Stimulated activated naive B cell treated with anti-CD40 and anti-IgM and Interleukin-4, amounts not matched to agents 10 μg/mL and 1 μg/mL and 100 μg/mL, for 72 hours (primary cell): ENCODE measurements around the gene CLOCK.

ENCODE experiments used
- ATAC-seq, 2 donors: fragments of 150-1000 bp; cut with Tn5 transposase; replicated peaks; 2 replicates each; pipeline ENCODE4 v1.10.0; 2021; ENCODE audit warnings: moderate library complexity in 1 of 2
- DNase-seq: peaks from one replicate; pipeline ENCODE4 v3.0.0; 2021
- H3K27ac Mint-ChIP-seq: one replicate; pipeline ENCODE4 v1.8.0; 2022; ENCODE audit warnings: mild to moderate bottlenecking, mixed read lengths
- H3K27me3 Mint-ChIP-seq, 2 donors: one replicate each; pipeline ENCODE4 v1.8.0; 2022; ENCODE audit warnings: mixed read lengths in 2 of 2
- H3K36me3 Mint-ChIP-seq, 2 donors: one replicate each; pipeline ENCODE4 v1.8.0; 2022; ENCODE audit warnings: mixed read lengths in 2 of 2, mild to moderate bottlenecking in 1 of 2
- H3K4me1 Mint-ChIP-seq, 2 donors: one replicate each; pipeline ENCODE4 v1.8.0; 2022; ENCODE audit warnings: mixed read lengths in 2 of 2, mild to moderate bottlenecking in 1 of 2
- H3K4me3 Mint-ChIP-seq, 2 donors: one replicate each; pipeline ENCODE4 v1.8.0; 2022; ENCODE audit warnings: mild to moderate bottlenecking in 2 of 2, mixed read lengths in 2 of 2, moderate library complexity in 1 of 2
- H3K9me3 Mint-ChIP-seq, 2 donors: one replicate each; pipeline ENCODE4 v1.8.0; 2022; ENCODE audit warnings: mixed read lengths in 2 of 2, mild to moderate bottlenecking in 1 of 2

Gene CLOCK

GRCh38 chr4:55528491-55528890 lies 18.2 kb downstream of the CLOCK start:
- ATAC-seq (no peak), DNase-seq (no peak)
- H3K4me3 Mint-ChIP-seq = no peak overlapping the region
- H3K27ac Mint-ChIP-seq = no peak overlapping the region
- peaks cover 2 to 10% of the 10 kb centered on the region in 2 donors for H3K4me1 Mint-ChIP-seq
- H3K9me3 Mint-ChIP-seq = peaks cover 0 to 10% of the 10 kb centered on the region in 2 donors
- H3K36me3 Mint-ChIP-seq = peaks cover 23 to 30% of the 10 kb centered on the region in 2 donors
- H3K27me3 Mint-ChIP-seq = no peaks in the 10 kb centered on the region

- Mint-ChIP-seq H3K27me3 (no peaks in the 10 kb centered on the region), H3K4me3 (no peak overlapping the region), H3K27ac (no peak overlapping the region), H3K9me3 (peaks cover 3 to 4% of the 10 kb centered on the region in 2 donors), H3K36me3 (peaks cover 8 to 20% of the 10 kb centered on the region in 2 donors), H3K4me1 (peaks cover 4 to 10% of the 10 kb centered on the region in 2 donors)
- DNase-seq (no peak), ATAC-seq (no peak)
Measured at GRCh38 chr4:55524844-55525571, 21.7 kb downstream of the CLOCK start.

GRCh38 chr4:55518442-55518841 lies 28.3 kb downstream of the CLOCK start:
- Mint-ChIP-seq H3K27ac (no peak overlapping the region), H3K27me3 (no peaks in the 10 kb centered on the region), H3K4me1 (peaks cover 10 to 19% of the 10 kb centered on the region in 2 donors), H3K9me3 (peaks cover 0 to 4% of the 10 kb centered on the region in 2 donors), H3K36me3 (peaks cover 5 to 31% of the 10 kb centered on the region in 2 donors), H3K4me3 (no peak overlapping the region)
- no peak for ATAC-seq
- DNase-seq = no peak

GRCh38 chr4:55517526-55518229 lies 29.0 kb downstream of the CLOCK start:
- Mint-ChIP-seq H3K4me1 (peaks cover 10 to 17% of the 10 kb centered on the region in 2 donors), H3K4me3 (no peak overlapping the region), H3K9me3 (peaks cover 0 to 4% of the 10 kb centered on the region in 2 donors), H3K27ac (no peak overlapping the region), H3K36me3 (peaks cover 5 to 25% of the 10 kb centered on the region in 2 donors), H3K27me3 (no peaks in the 10 kb centered on the region)
- DNase-seq = no peak
- no peak for ATAC-seq

- peaks cover 0 to 2% of the 10 kb centered on the region in 2 donors for H3K9me3 Mint-ChIP-seq
- peaks cover 5 to 17% of the 10 kb centered on the region in 2 donors for H3K36me3 Mint-ChIP-seq
- no peak overlapping the region for H3K4me3 Mint-ChIP-seq
- ATAC-seq = no peak
- H3K4me1 Mint-ChIP-seq = peaks cover 15 to 41% of the 10 kb centered on the region in 2 donors
- no peaks in the 10 kb centered on the region for H3K27me3 Mint-ChIP-seq
- H3K27ac Mint-ChIP-seq = no peak overlapping the region
- DNase-seq = no peak
Measured at GRCh38 chr4:55512922-55513571, 33.7 kb downstream of the CLOCK start.

- Mint-ChIP-seq H3K36me3 (peaks cover 8 to 16% of the 10 kb centered on the region in 2 donors), H3K4me3 (no peak overlapping the region), H3K27ac (no peak overlapping the region), H3K9me3 (peaks cover 0 to 2% of the 10 kb centered on the region in 2 donors), H3K27me3 (no peaks in the 10 kb centered on the region), H3K4me1 (peaks cover 14 to 41% of the 10 kb centered on the region in 2 donors)
- no peak for DNase-seq
- ATAC-seq = no peak
Measured at GRCh38 chr4:55512077-55512476, 34.6 kb downstream of the CLOCK start.

- Mint-ChIP-seq H3K9me3 (peaks cover 0 to 2% of the 10 kb centered on the region in 2 donors), H3K36me3 (peaks cover 8 to 17% of the 10 kb centered on the region in 2 donors), H3K4me3 (peak overlapping the region in 1 of 2 donors; percentile 56), H3K4me1 (peaks cover 10 to 30% of the 10 kb centered on the region in 2 donors), H3K27ac (no peak overlapping the region), H3K27me3 (no peaks in the 10 kb centered on the region)
- DNase-seq (no peak), ATAC-seq (peak; percentile 75 to 81)
Measured at GRCh38 chr4:55510685-55511084, 36.0 kb downstream of the CLOCK start.

GRCh38 chr4:55509266-55509665 lies 37.4 kb downstream of the CLOCK start:
- H3K9me3 Mint-ChIP-seq = peaks cover 0 to 2% of the 10 kb centered on the region in 2 donors
- H3K4me3 Mint-ChIP-seq = no peak overlapping the region
- ATAC-seq (no peak), DNase-seq (no peak)
- peaks cover 10 to 27% of the 10 kb centered on the region in 2 donors for H3K4me1 Mint-ChIP-seq
- H3K27me3 Mint-ChIP-seq = no peaks in the 10 kb centered on the region
- H3K27ac Mint-ChIP-seq = no peak overlapping the region
- peaks cover 8 to 17% of the 10 kb centered on the region in 2 donors for H3K36me3 Mint-ChIP-seq

GRCh38 chr4:55507612-55508011 lies 39.1 kb downstream of the CLOCK start:
- no peak for ATAC-seq
- Mint-ChIP-seq H3K27me3 (no peaks in the 10 kb centered on the region), H3K4me1 (peaks cover 12 to 33% of the 10 kb centered on the region in 2 donors)

GRCh38 chr4:55503169-55503568 lies 43.5 kb downstream of the CLOCK start:
- ATAC-seq = peak; percentile 38 to 58
- H3K4me1 Mint-ChIP-seq = peaks cover 2 to 6% of the 10 kb centered on the region in 2 donors
- no peak for DNase-seq
- no peaks in the 10 kb centered on the region for H3K27me3 Mint-ChIP-seq
- no peaks in the 10 kb centered on the region for H3K9me3 Mint-ChIP-seq
- no peak overlapping the region for H3K27ac Mint-ChIP-seq
- peaks cover 11 to 34% of the 10 kb centered on the region in 2 donors for H3K36me3 Mint-ChIP-seq
- H3K4me3 Mint-ChIP-seq = no peak overlapping the region

More at GRCh38 chr4:55507612-55508011, 39.1 kb downstream of the CLOCK start:
- H3K27ac Mint-ChIP-seq = no peak overlapping the region
- H3K36me3 Mint-ChIP-seq = peaks cover 10 to 25% of the 10 kb centered on the region in 2 donors
- peaks cover 0 to 2% of the 10 kb centered on the region in 2 donors for H3K9me3 Mint-ChIP-seq
- H3K4me3 Mint-ChIP-seq = no peak overlapping the region
- no peak for DNase-seq

- Mint-ChIP-seq H3K9me3 (peaks cover 4 to 5% of the 10 kb centered on the region in 2 donors), H3K36me3 (peaks cover 15 to 39% of the 10 kb centered on the region in 2 donors), H3K4me3 (no peak overlapping the region), H3K27ac (no peak overlapping the region), H3K4me1 (peaks cover 2 to 6% of the 10 kb centered on the region in 2 donors), H3K27me3 (no peaks in the 10 kb centered on the region)
- DNase-seq = no peak
- no peak for ATAC-seq
Measured at GRCh38 chr4:55500072-55500471, 46.6 kb downstream of the CLOCK start.

- no peaks in the 10 kb centered on the region for H3K27me3 Mint-ChIP-seq
- peaks cover 2 to 6% of the 10 kb centered on the region in 2 donors for H3K4me1 Mint-ChIP-seq
- ATAC-seq = no peak
- no peak for DNase-seq
- peaks cover 20 to 43% of the 10 kb centered on the region in 2 donors for H3K36me3 Mint-ChIP-seq
- H3K4me3 Mint-ChIP-seq = no peak overlapping the region
- no peak overlapping the region for H3K27ac Mint-ChIP-seq
- peaks cover 7% of the 10 kb centered on the region in 2 donors for H3K9me3 Mint-ChIP-seq
Measured at GRCh38 chr4:55499495-55499894, 47.2 kb downstream of the CLOCK start.

- no peak for DNase-seq
Measured at GRCh38 chr4:55498051-55498450, 48.7 kb downstream of the CLOCK start.

GRCh38 chr4:55491486-55491885 lies 55.2 kb downstream of the CLOCK start:
- no peak overlapping the region for H3K27ac Mint-ChIP-seq
- DNase-seq = no peak
- no peak overlapping the region for H3K4me3 Mint-ChIP-seq
- no peak for ATAC-seq
- peaks cover 22 to 37% of the 10 kb centered on the region in 2 donors for H3K36me3 Mint-ChIP-seq
- peaks cover 7% of the 10 kb centered on the region in 2 donors for H3K9me3 Mint-ChIP-seq
- H3K4me1 Mint-ChIP-seq = peaks cover 0 to 1% of the 10 kb centered on the region in 2 donors
- no peaks in the 10 kb centered on the region for H3K27me3 Mint-ChIP-seq

More at GRCh38 chr4:55498051-55498450, 48.7 kb downstream of the CLOCK start:
- H3K36me3 Mint-ChIP-seq = peaks cover 22 to 46% of the 10 kb centered on the region in 2 donors
- no peak for ATAC-seq
- peaks cover 7% of the 10 kb centered on the region in 2 donors for H3K9me3 Mint-ChIP-seq
- no peaks in the 10 kb centered on the region for H3K27me3 Mint-ChIP-seq
- no peak overlapping the region for H3K27ac Mint-ChIP-seq
- peaks cover under 1 to 2% of the 10 kb centered on the region in 2 donors for H3K4me1 Mint-ChIP-seq
- no peak overlapping the region for H3K4me3 Mint-ChIP-seq
